Measurements from ENCODE around the gene RPL23. TPM values are rescaled to one million over a fixed set of nuclear protein-coding genes. Genes with fewer than 3 reads are reported as not detected.
A peak's percentile ranks its signal among the peaks of the same experiment; 100 is the strongest.

Gene RPL23
- total RNA-seq, 2 experiments from 2014 or later = 933 to 960 TPM

- DNase-seq = no peak
- peaks cover 84% of the 10 kb centered on the region for H3K4me1 Mint-ChIP-seq
- no peak overlapping the region for H3K4me3 Mint-ChIP-seq
- ChIA-PET POLR2A (interaction anchor here (1.4 to 3.5 kb wide), 5 partner anchors 8 to 39 kb away, joined by 4 to 24 read pairs (median 7); partner anchors contain the start of genes LASP1 and RPL23), CTCF (interaction anchor here (0.5 to 2.3 kb wide), 4 partner anchors 9 to 70 kb away, joined by 3 to 7 read pairs (median 4); partner anchors contain the start of gene LASP1)
- H3K27me3 Mint-ChIP-seq = no peaks in the 10 kb centered on the region
- no peaks in the 10 kb centered on the region for H3K9me3 Mint-ChIP-seq
- H3K27ac Mint-ChIP-seq = peak overlapping the region; percentile 71
- H3K36me3 Mint-ChIP-seq (ENCODE audit: low read depth) = peaks cover 71% of the 10 kb centered on the region
Observed at GRCh38 chr17:38893113-38893512, 39.6 kb upstream of the RPL23 start.

- POLR2A ChIA-PET = interaction anchor here (1.8 to 3.5 kb wide), 4 partner anchors 9 to 39 kb away, joined by 5 to 24 read pairs (median 8); partner anchors contain the start of genes LASP1 and RPL23
- H3K9me3 Mint-ChIP-seq = no peaks in the 10 kb centered on the region
- H3K36me3 Mint-ChIP-seq (ENCODE audit: low read depth) = peaks cover 67% of the 10 kb centered on the region
- no peaks in the 10 kb centered on the region for H3K27me3 Mint-ChIP-seq
- H3K27ac Mint-ChIP-seq = peak overlapping the region; percentile 80
- CTCF ChIA-PET = interaction anchor here (1.8 to 2.3 kb wide), 2 partner anchors 21 to 23 kb away, joined by 6 to 7 read pairs; partner anchors contain the start of gene LASP1
- H3K4me3 Mint-ChIP-seq = no peak overlapping the region
- DNase-seq = no peak
- peaks cover 81% of the 10 kb centered on the region for H3K4me1 Mint-ChIP-seq
Observed at GRCh38 chr17:38892620-38893019, 39.1 kb upstream of the RPL23 start.

- Mint-ChIP-seq H3K36me3 (ENCODE audit: low read depth) (peaks cover 67% of the 10 kb centered on the region), H3K27me3 (no peaks in the 10 kb centered on the region), H3K9me3 (no peaks in the 10 kb centered on the region), H3K4me1 (peaks cover 76% of the 10 kb centered on the region), H3K27ac (peak overlapping the region; percentile 80), H3K4me3 (no peak overlapping the region)
- CTCF ChIA-PET = interaction anchor here (1.8 kb wide), 1 partner anchor 21 kb away, joined by 6 read pairs; no protein-coding TSS in a partner anchor
- no peak for DNase-seq
- POLR2A ChIA-PET = interaction anchor here (0.6 to 3.5 kb wide), 4 partner anchors 22 to 78 kb away, joined by 3 to 24 read pairs (median 4); partner anchors contain the start of genes LASP1 and LASP1NB
Observed at GRCh38 chr17:38892083-38892482, 38.6 kb upstream of the RPL23 start.

GRCh38 chr17:38891441-38891840 is 37.9 kb upstream of the RPL23 start:
- ChIA-PET CTCF (interaction anchor here (1.8 kb wide), 1 partner anchor 20 kb away, joined by 6 read pairs; no protein-coding TSS in a partner anchor), POLR2A (interaction anchor here (0.6 to 3.5 kb wide), 4 partner anchors 10 to 35 kb away, joined by 3 to 24 read pairs (median 4); partner anchors contain the start of genes LASP1 and LASP1NB)
- no peak for DNase-seq
- H3K36me3 Mint-ChIP-seq (ENCODE audit: low read depth) = peaks cover 63% of the 10 kb centered on the region
- H3K27me3 Mint-ChIP-seq = no peaks in the 10 kb centered on the region
- no peaks in the 10 kb centered on the region for H3K9me3 Mint-ChIP-seq
- peaks cover 73% of the 10 kb centered on the region for H3K4me1 Mint-ChIP-seq
- H3K4me3 Mint-ChIP-seq = no peak overlapping the region
- H3K27ac Mint-ChIP-seq = peak overlapping the region; percentile 80

GRCh38 chr17:38890410-38890746 is 36.9 kb upstream of the RPL23 start:
- Mint-ChIP-seq H3K27ac (peak overlapping the region; percentile 80), H3K4me1 (peaks cover 77% of the 10 kb centered on the region), H3K9me3 (no peaks in the 10 kb centered on the region), H3K4me3 (no peak overlapping the region), H3K36me3 (ENCODE audit: low read depth) (peaks cover 63% of the 10 kb centered on the region), H3K27me3 (no peaks in the 10 kb centered on the region)
- ChIA-PET POLR2A (interaction anchor here (0.8 to 2.0 kb wide), 3 partner anchors 8 to 20 kb away, joined by 3 to 10 read pairs (median 8); partner anchors contain the start of gene LASP1), CTCF (no interaction called here)
- peak; percentile 28 for DNase-seq

- ChIA-PET POLR2A (interaction anchor here (0.8 to 2.0 kb wide), 4 partner anchors 9 to 64 kb away, joined by 3 to 10 read pairs (median 6); partner anchors contain the start of genes CWC25 and LASP1), CTCF (interaction anchor here (2.5 kb wide), 1 partner anchor 19 kb away, joined by 6 read pairs; the partner anchor contains the start of gene LASP1)
- H3K9me3 Mint-ChIP-seq = no peaks in the 10 kb centered on the region
- H3K4me1 Mint-ChIP-seq = peaks cover 82% of the 10 kb centered on the region
- H3K4me3 Mint-ChIP-seq = no peak overlapping the region
- peaks cover 65% of the 10 kb centered on the region for H3K36me3 Mint-ChIP-seq (ENCODE audit: low read depth)
- no peak for DNase-seq
- H3K27ac Mint-ChIP-seq = peak overlapping the region; percentile 80
- no peaks in the 10 kb centered on the region for H3K27me3 Mint-ChIP-seq
Observed at GRCh38 chr17:38889745-38890409, 36.4 kb upstream of the RPL23 start.

GRCh38 chr17:38888842-38889241 is 35.3 kb upstream of the RPL23 start:
- peaks cover 82% of the 10 kb centered on the region for H3K4me1 Mint-ChIP-seq

GRCh38 chr17:38886643-38887010 is 33.1 kb upstream of the RPL23 start:
- Mint-ChIP-seq H3K27me3 (no peaks in the 10 kb centered on the region), H3K36me3 (ENCODE audit: low read depth) (peaks cover 69% of the 10 kb centered on the region), H3K4me1 (peaks cover 79% of the 10 kb centered on the region), H3K27ac (no peak overlapping the region), H3K4me3 (no peak overlapping the region), H3K9me3 (no peaks in the 10 kb centered on the region)
- ChIA-PET POLR2A (interaction anchor here (1.1 to 2.2 kb wide), 3 partner anchors 12 to 22 kb away, joined by 3 to 12 read pairs (median 9); partner anchors contain the start of gene LASP1), CTCF (interaction anchor here (0.8 to 2.1 kb wide), 2 partner anchors 12 to 37 kb away, joined by 3 to 8 read pairs; no protein-coding TSS in a partner anchor)
- no peak for DNase-seq

More at GRCh38 chr17:38888842-38889241, 35.3 kb upstream of the RPL23 start:
- CTCF ChIA-PET = interaction anchor here (2.5 kb wide), 1 partner anchor 18 kb away, joined by 6 read pairs; the partner anchor contains the start of gene LASP1
- Mint-ChIP-seq H3K27ac (peak overlapping the region; percentile 31), H3K9me3 (no peaks in the 10 kb centered on the region), H3K4me3 (no peak overlapping the region), H3K27me3 (no peaks in the 10 kb centered on the region), H3K36me3 (ENCODE audit: low read depth) (peaks cover 65% of the 10 kb centered on the region)
- POLR2A ChIA-PET = interaction anchor here (1.7 to 2.0 kb wide), 2 partner anchors 10 to 18 kb away, joined by 8 to 10 read pairs; partner anchors contain the start of gene LASP1
- DNase-seq = no peak

- peaks cover 79% of the 10 kb centered on the region for H3K4me1 Mint-ChIP-seq
- no peaks in the 10 kb centered on the region for H3K9me3 Mint-ChIP-seq
- H3K4me3 Mint-ChIP-seq = no peak overlapping the region
- peak overlapping the region; percentile 6 for H3K27ac Mint-ChIP-seq
- ChIA-PET CTCF (interaction anchor here (0.8 to 2.1 kb wide), 3 partner anchors 12 to 37 kb away, joined by 3 to 8 read pairs (median 3); no protein-coding TSS in a partner anchor), POLR2A (interaction anchor here (1.0 to 2.2 kb wide), 5 partner anchors 8 to 22 kb away, joined by 3 to 12 read pairs (median 4); partner anchors contain the start of gene LASP1)
- no peak for DNase-seq
- no peaks in the 10 kb centered on the region for H3K27me3 Mint-ChIP-seq
- H3K36me3 Mint-ChIP-seq (ENCODE audit: low read depth) = peaks cover 71% of the 10 kb centered on the region
Observed at GRCh38 chr17:38885728-38886642, 32.5 kb upstream of the RPL23 start.

GRCh38 chr17:38885044-38885727 is 31.7 kb upstream of the RPL23 start:
- Mint-ChIP-seq H3K9me3 (no peaks in the 10 kb centered on the region), H3K36me3 (ENCODE audit: low read depth) (peaks cover 74% of the 10 kb centered on the region), H3K4me1 (peaks cover 79% of the 10 kb centered on the region), H3K27me3 (no peaks in the 10 kb centered on the region), H3K4me3 (no peak overlapping the region), H3K27ac (peak overlapping the region; percentile 6)
- ChIA-PET POLR2A (interaction anchor here (0.6 to 1.7 kb wide), 4 partner anchors 9 to 85 kb away, joined by 3 to 11 read pairs (median 4); partner anchors contain the start of gene LASP1), CTCF (interaction anchor here (1.3 kb wide), 1 partner anchor 19 kb away, joined by 3 read pairs; no protein-coding TSS in a partner anchor)
- DNase-seq = no peak

- Mint-ChIP-seq H3K27me3 (no peaks in the 10 kb centered on the region), H3K9me3 (no peaks in the 10 kb centered on the region), H3K27ac (peak overlapping the region; percentile 71), H3K36me3 (ENCODE audit: low read depth) (peaks cover 74% of the 10 kb centered on the region), H3K4me3 (peak overlapping the region; percentile 19), H3K4me1 (peaks cover 75% of the 10 kb centered on the region)
- no peak for DNase-seq
- CTCF ChIA-PET = interaction anchor here (0.7 to 1.1 kb wide), 6 partner anchors 10 to 172 kb away, joined by 3 to 6 read pairs (median 4); no protein-coding TSS in a partner anchor
- POLR2A ChIA-PET = interaction anchor here (0.6 to 5.1 kb wide), 3 partner anchors 10 to 119 kb away, joined by 3 to 39 read pairs (median 4); partner anchors contain the start of gene LASP1
Observed at GRCh38 chr17:38883592-38884526, 30.3 kb upstream of the RPL23 start.
